ENCODE results near the gene ZC2HC1B.

The ZC2HC1B gene

GRCh38 chr6:143961886-143962878, 97.9 kb downstream of the ZC2HC1B start:
- peak; percentile 55 for DNase-seq (ENCODE audit: low spot score)

- DNase-seq (ENCODE audit: low spot score) = no peak
Measured at GRCh38 chr6:143963158-143963919, 99.1 kb downstream of the ZC2HC1B start.

- no peak for DNase-seq (ENCODE audit: low spot score)
Measured at GRCh38 chr6:143964674-143965081, 100.4 kb downstream of the ZC2HC1B start.

- peak; percentile 79 for DNase-seq (ENCODE audit: low spot score)
Measured at GRCh38 chr6:143965503-143966171, 101.4 kb downstream of the ZC2HC1B start.

- no peak for DNase-seq (ENCODE audit: low spot score)
Measured at GRCh38 chr6:143966312-143966711, 102.0 kb downstream of the ZC2HC1B start.

GRCh38 chr6:143967706-143968376, 103.6 kb downstream of the ZC2HC1B start:
- no peak for DNase-seq (ENCODE audit: low spot score)

- no peak for DNase-seq (ENCODE audit: low spot score)
Measured at GRCh38 chr6:143969077-143969476, 104.8 kb downstream of the ZC2HC1B start.

GRCh38 chr6:143970456-143971218, 106.4 kb downstream of the ZC2HC1B start:
- DNase-seq (ENCODE audit: low spot score) = peak; percentile 29

GRCh38 chr6:143971482-143972205, 107.4 kb downstream of the ZC2HC1B start:
- DNase-seq (ENCODE audit: low spot score) = no peak

- DNase-seq (ENCODE audit: low spot score) = no peak
Measured at GRCh38 chr6:143973097-143973966, 109.1 kb downstream of the ZC2HC1B start.

GRCh38 chr6:143974089-143974488, 109.8 kb downstream of the ZC2HC1B start:
- DNase-seq (ENCODE audit: low spot score) = no peak

- no peak for DNase-seq (ENCODE audit: low spot score)
Measured at GRCh38 chr6:143976806-143977349, 112.6 kb downstream of the ZC2HC1B start.

- no peak for DNase-seq (ENCODE audit: low spot score)
Measured at GRCh38 chr6:143980921-143981320, 116.6 kb downstream of the ZC2HC1B start.

- DNase-seq (ENCODE audit: low spot score) = no peak
Measured at GRCh38 chr6:143982968-143983367, 118.7 kb downstream of the ZC2HC1B start.

- DNase-seq (ENCODE audit: low spot score) = no peak
Measured at GRCh38 chr6:143984666-143985065, 120.4 kb downstream of the ZC2HC1B start.

- no peak for DNase-seq (ENCODE audit: low spot score)
Measured at GRCh38 chr6:143986463-143987065, 122.3 kb downstream of the ZC2HC1B start.

Measured in AG20443 (cell line).